T-helper 17 cell (primary cell): Measurements from ENCODE around the gene UNC45A. TPM values are rescaled to one million over a fixed set of nuclear protein-coding genes. Genes with fewer than 3 reads are reported as not detected.
"Not testable (repeated sequence)": the region's sequence is repeated elsewhere in the genome, so short reads cannot be mapped to it uniquely, and the experiment has no call there.

Experiments
- ATAC-seq: fragments of 150-1000 bp; cut with Tn5 transposase; 2 replicates; pipeline ENCODE4 v1.10.0; 2021; ENCODE audit warnings: mild to moderate bottlenecking, moderate library complexity
- DNase-seq, 3 donors: peaks; one replicate each; pipeline versions ENCODE4 v3.0.0 to v3.0.0-alpha.2; 2020 to 2021
- H3K9me3 ChIP-seq: one replicate; pipeline ENCODE4 v1.7.0; 2013; ENCODE audit warnings: low read length, mild to moderate bottlenecking; ENCODE audit not compliant: control insufficient read depth, poor library complexity, severe bottlenecking
- H3K27ac Mint-ChIP-seq: one replicate; pipeline ENCODE4 v1.8.0; 2022; ENCODE audit warnings: mild to moderate bottlenecking, moderate library complexity, mixed read lengths
- H3K27me3 Mint-ChIP-seq: one replicate; pipeline ENCODE4 v1.8.0; 2022; ENCODE audit warnings: mixed read lengths
- H3K36me3 Mint-ChIP-seq: one replicate; pipeline ENCODE4 v1.8.0; 2022; ENCODE audit warnings: low read depth, mixed read lengths
- H3K4me1 Mint-ChIP-seq: one replicate; pipeline ENCODE4 v1.8.0; 2022; ENCODE audit warnings: mild to moderate bottlenecking, mixed read lengths
- H3K4me3 Mint-ChIP-seq: one replicate; pipeline ENCODE4 v1.8.0; 2022; ENCODE audit warnings: mild to moderate bottlenecking, moderate library complexity, mixed read lengths
- total RNA-seq, 4 donors: library from RNA in 2 of 4; stranded (reverse) in 2 of 4; gene quantifications; one replicate each; pipeline ENCODE4 v1.2.3 and lab custom pipeline; 2022 to 2026

The UNC45A gene
- total RNA-seq, 2 donors from 2014 or later = 36.9 to 38.3 TPM

GRCh38 chr15:90917569-90917968, 17.5 kb upstream of the UNC45A start:
- Mint-ChIP-seq H3K36me3 (peaks cover 9% of the 10 kb centered on the region), H3K4me1 (peaks cover 9% of the 10 kb centered on the region), H3K4me3 (peak overlapping the region; percentile 66), H3K27ac (no peak overlapping the region), H3K27me3 (no peaks in the 10 kb centered on the region)
- no peak for ATAC-seq
- DNase-seq = no peak
- no peaks in the 10 kb centered on the region for H3K9me3 ChIP-seq

GRCh38 chr15:90918034-90918788, 16.9 kb upstream of the UNC45A start:
- no peak for DNase-seq
- Mint-ChIP-seq H3K27ac (no peak overlapping the region), H3K4me1 (peaks cover 9% of the 10 kb centered on the region), H3K36me3 (peaks cover 9% of the 10 kb centered on the region), H3K4me3 (no peak overlapping the region), H3K27me3 (no peaks in the 10 kb centered on the region)
- H3K9me3 ChIP-seq = no peaks in the 10 kb centered on the region
- ATAC-seq = no peak

- Mint-ChIP-seq H3K4me1 (peaks cover 8% of the 10 kb centered on the region), H3K36me3 (peaks cover 7% of the 10 kb centered on the region), H3K27ac (no peak overlapping the region), H3K4me3 (no peak overlapping the region), H3K27me3 (no peaks in the 10 kb centered on the region)
- ATAC-seq (no peak), DNase-seq (no peak)
- no peaks in the 10 kb centered on the region for H3K9me3 ChIP-seq
Observed at GRCh38 chr15:90918835-90919234, 16.2 kb upstream of the UNC45A start.

GRCh38 chr15:90921887-90922286, 13.2 kb upstream of the UNC45A start:
- no peak overlapping the region for H3K4me3 Mint-ChIP-seq
- ATAC-seq (no peak), DNase-seq (no peak)
- peaks cover 3% of the 10 kb centered on the region for H3K36me3 Mint-ChIP-seq
- H3K27ac Mint-ChIP-seq = no peak overlapping the region
- H3K27me3 Mint-ChIP-seq = no peaks in the 10 kb centered on the region
- H3K4me1 Mint-ChIP-seq = peaks cover 8% of the 10 kb centered on the region
- no peaks in the 10 kb centered on the region for H3K9me3 ChIP-seq

- DNase-seq, H3K36me3 Mint-ChIP-seq, H3K27ac Mint-ChIP-seq, H3K27me3 Mint-ChIP-seq, H3K9me3 ChIP-seq, ATAC-seq, H3K4me3 Mint-ChIP-seq, H3K4me1 Mint-ChIP-seq: not testable (repeated sequence)
Observed at GRCh38 chr15:90922712-90923322, 12.3 kb upstream of the UNC45A start.

GRCh38 chr15:90924375-90924774, 10.7 kb upstream of the UNC45A start:
- ATAC-seq (no peak), DNase-seq (no peak)
- peaks cover 5% of the 10 kb centered on the region for H3K4me1 Mint-ChIP-seq
- no peaks in the 10 kb centered on the region for H3K9me3 ChIP-seq
- H3K27ac Mint-ChIP-seq = peak overlapping the region; percentile 9
- H3K27me3 Mint-ChIP-seq = no peaks in the 10 kb centered on the region
- H3K36me3 Mint-ChIP-seq = no peaks in the 10 kb centered on the region
- no peak overlapping the region for H3K4me3 Mint-ChIP-seq

- not testable (repeated sequence) for H3K27me3 Mint-ChIP-seq, H3K4me3 Mint-ChIP-seq, ATAC-seq, H3K36me3 Mint-ChIP-seq, H3K9me3 ChIP-seq, H3K27ac Mint-ChIP-seq, DNase-seq
- peaks cover 16% of the 10 kb centered on the region for H3K4me1 Mint-ChIP-seq
Observed at GRCh38 chr15:90926766-90927165, 8.3 kb upstream of the UNC45A start.

GRCh38 chr15:90928106-90928505, 7.0 kb upstream of the UNC45A start:
- not testable (repeated sequence) for H3K27ac Mint-ChIP-seq, H3K9me3 ChIP-seq, H3K27me3 Mint-ChIP-seq, ATAC-seq, H3K36me3 Mint-ChIP-seq, H3K4me3 Mint-ChIP-seq, DNase-seq
- H3K4me1 Mint-ChIP-seq = peaks cover 20% of the 10 kb centered on the region

GRCh38 chr15:90929246-90930019, 5.7 kb upstream of the UNC45A start:
- Mint-ChIP-seq H3K36me3 (no peaks in the 10 kb centered on the region), H3K27ac (peak overlapping the region; percentile 96), H3K4me1 (peaks cover 24% of the 10 kb centered on the region), H3K4me3 (peak overlapping the region; percentile 98), H3K27me3 (no peaks in the 10 kb centered on the region)
- DNase-seq (no peak), ATAC-seq (no peak)
- H3K9me3 ChIP-seq = no peaks in the 10 kb centered on the region

- DNase-seq (no peak), ATAC-seq (no peak)
- peaks cover 24% of the 10 kb centered on the region for H3K4me1 Mint-ChIP-seq
- H3K27ac Mint-ChIP-seq = peak overlapping the region; percentile 96
- peak overlapping the region; percentile 98 for H3K4me3 Mint-ChIP-seq
- H3K36me3 Mint-ChIP-seq = no peaks in the 10 kb centered on the region
- no peaks in the 10 kb centered on the region for H3K9me3 ChIP-seq
- H3K27me3 Mint-ChIP-seq = no peaks in the 10 kb centered on the region
Observed at GRCh38 chr15:90930861-90931574, 4.1 kb upstream of the UNC45A start.

- peak overlapping the region; percentile 96 for H3K27ac Mint-ChIP-seq
- H3K4me3 Mint-ChIP-seq = peak overlapping the region; percentile 98
- ATAC-seq (no peak), DNase-seq (no peak)
- H3K27me3 Mint-ChIP-seq = no peaks in the 10 kb centered on the region
- H3K36me3 Mint-ChIP-seq = no peaks in the 10 kb centered on the region
- no peaks in the 10 kb centered on the region for H3K9me3 ChIP-seq
- H3K4me1 Mint-ChIP-seq = peaks cover 29% of the 10 kb centered on the region
Observed at GRCh38 chr15:90931575-90931827, 3.6 kb upstream of the UNC45A start.

GRCh38 chr15:90931828-90932659, 3.0 kb upstream of the UNC45A start, which contains the start of gene HDDC3:
Gene HDDC3, minus strand, starts transcription at chr15:90932549. Its CDS starts 9 bp downstream, at chr15:90932540.
- Mint-ChIP-seq H3K4me3 (peak within 1 kb of the TSS; percentile 98), H3K27ac (peak within 1 kb of the TSS; percentile 96), H3K27me3 (no peaks in the 10 kb centered on the region), H3K36me3 (no peaks in the 10 kb centered on the region), H3K4me1 (peaks cover 34% of the 10 kb centered on the region)
- DNase-seq = peak; percentile 79 to 91 (median 87)
- H3K9me3 ChIP-seq = no peaks in the 10 kb centered on the region
- ATAC-seq = peak; percentile 64
